ENCODE results near the gene CISD3.

GRCh38 chr17:38742411-38743308 lies 12.5 kb downstream of the CISD3 start:
- TF ChIP-seq, protein P1, sequence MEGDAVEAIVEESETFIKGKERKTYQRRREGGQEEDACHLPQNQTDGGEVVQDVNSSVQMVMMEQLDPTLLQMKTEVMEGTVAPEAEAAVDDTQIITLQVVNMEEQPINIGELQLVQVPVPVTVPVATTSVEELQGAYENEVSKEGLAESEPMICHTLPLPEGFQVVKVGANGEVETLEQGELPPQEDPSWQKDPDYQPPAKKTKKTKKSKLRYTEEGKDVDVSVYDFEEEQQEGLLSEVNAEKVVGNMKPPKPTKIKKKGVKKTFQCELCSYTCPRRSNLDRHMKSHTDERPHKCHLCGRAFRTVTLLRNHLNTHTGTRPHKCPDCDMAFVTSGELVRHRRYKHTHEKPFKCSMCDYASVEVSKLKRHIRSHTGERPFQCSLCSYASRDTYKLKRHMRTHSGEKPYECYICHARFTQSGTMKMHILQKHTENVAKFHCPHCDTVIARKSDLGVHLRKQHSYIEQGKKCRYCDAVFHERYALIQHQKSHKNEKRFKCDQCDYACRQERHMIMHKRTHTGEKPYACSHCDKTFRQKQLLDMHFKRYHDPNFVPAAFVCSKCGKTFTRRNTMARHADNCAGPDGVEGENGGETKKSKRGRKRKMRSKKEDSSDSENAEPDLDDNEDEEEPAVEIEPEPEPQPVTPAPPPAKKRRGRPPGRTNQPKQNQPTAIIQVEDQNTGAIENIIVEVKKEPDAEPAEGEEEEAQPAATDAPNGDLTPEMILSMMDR (IDR thresholded peaks at IDR 0.05) = no peak
- no peak for TF ChIP-seq POLR2A (IDR thresholded peaks at IDR 0.05)
